ENCODE measurements around the gene ADAMTS17. TPM values are rescaled to one million over a fixed set of nuclear protein-coding genes. Genes with fewer than 3 reads are reported as not detected.

The ADAMTS17 gene
- polyA plus RNA-seq, 2 of the 4 experiments (the other 2 are of a cell fraction): 0.05 TPM; not detected in 1

- H3K4me1 ChIP-seq: no peaks in the 10 kb centered on the region
- FAIRE-seq (no peak), DNase-seq (ENCODE audit: low read depth in 1 of 2, low spot score in 1 of 2) (no peak), ATAC-seq (no peak)
- no peak overlapping the region for H3K27ac ChIP-seq
- TF ChIP-seq FOSL2 (IDR thresholded peaks at IDR 0.05) (no peak), FOSL2 (CRISPR knock-in tag; IDR thresholded peaks at IDR 0.05) (no peak), KDM5A (IDR thresholded peaks at IDR 0.05) (no peak), ZSCAN20 (CRISPR knock-in tag; IDR thresholded peaks at IDR 0.05) (no peak), KDM1A (IDR thresholded peaks at IDR 0.05; ENCODE audit: low read depth) (no peak), GATA3 (IDR thresholded peaks at IDR 0.05; ENCODE audit: borderline replicate concordance) (no peak), JUNB (IDR thresholded peaks at IDR 0.05) (no peak), SMC3 (IDR thresholded peaks at IDR 0.05) (no peak), HEYL (CRISPR knock-in tag; IDR thresholded peaks at IDR 0.05) (no peak), SREBF2 (IDR thresholded peaks at IDR 0.05) (no peak), MYC (IDR thresholded peaks at IDR 0.05; ENCODE audit: borderline replicate concordance, low read length) (no peak)
- no peak overlapping the region for H3K4me2 ChIP-seq
- H3K9me3 ChIP-seq: no peaks in the 10 kb centered on the region
- CTCF ChIA-PET: no interaction called here
- WGBS (ENCODE audit: missing lambda C conversion rate): 50% methylated on average over 13 of the region's 21 CpGs
- POLR2A ChIA-PET: no interaction called here
- no peak overlapping the region for H3K4me3 ChIP-seq
Measured at GRCh38 chr15:100199711-100200286, 142.0 kb downstream of the ADAMTS17 start.

GRCh38 chr15:100198442-100198841 lies 143.3 kb downstream of the ADAMTS17 start:
- TF ChIP-seq USF2 (IDR thresholded peaks at IDR 0.05) (no peak), FOSL2 (IDR thresholded peaks at IDR 0.05) (no peak), FOSL2 (CRISPR knock-in tag; IDR thresholded peaks at IDR 0.05) (no peak), RCOR1 (IDR thresholded peaks at IDR 0.05; ENCODE audit: low read depth, low read length) (no peak), RAD21 (conservative IDR thresholded peaks at IDR 0.05 in 1 of 2, IDR thresholded peaks at IDR 0.05 in 1 of 2) (no peak), NPAS2 (CRISPR knock-in tag; IDR thresholded peaks at IDR 0.05; ENCODE audit: borderline replicate concordance) (no peak), POLR2AphosphoS2 (conservative IDR thresholded peaks at IDR 0.05; ENCODE audit: low read length) (no peak), MYC (IDR thresholded peaks at IDR 0.05; ENCODE audit: borderline replicate concordance, low read length) (no peak), REST (IDR thresholded peaks at IDR 0.05) (no peak), GATA3 (IDR thresholded peaks at IDR 0.05; ENCODE audit: borderline replicate concordance) (no peak), ZSCAN20 (CRISPR knock-in tag; IDR thresholded peaks at IDR 0.05) (no peak), CTCF (IDR thresholded peaks at IDR 0.05) (no peak), MAFK (IDR thresholded peaks at IDR 0.05; ENCODE audit: partially characterized antibody) (no peak), BCL3 (IDR thresholded peaks at IDR 0.05) (no peak), HEYL (CRISPR knock-in tag; IDR thresholded peaks at IDR 0.05) (no peak), RNF2 (IDR thresholded peaks at IDR 0.05; ENCODE audit: borderline replicate concordance, low read depth) (no peak), JUNB (IDR thresholded peaks at IDR 0.05) (no peak), FOSB (CRISPR knock-in tag; IDR thresholded peaks at IDR 0.05) (no peak)

More at GRCh38 chr15:100198442-100198841, 143.3 kb downstream of the ADAMTS17 start:
- Histone ChIP-seq H3K9me3 (no peaks in the 10 kb centered on the region), H3K4me1 (no peaks in the 10 kb centered on the region), H3K4me3 (no peak overlapping the region), H3K27ac (no peak overlapping the region), H3K4me2 (no peak overlapping the region)
- ChIA-PET POLR2A (no interaction called here), CTCF (no interaction called here)
- ATAC-seq: no peak
- FAIRE-seq: no peak
- DNase-seq (ENCODE audit: low read depth in 1 of 2, low spot score in 1 of 2): no peak
- 29% methylated on average over 5 of the region's 5 CpGs for WGBS (ENCODE audit: missing lambda C conversion rate)

All from A549 (cell line).